ENCODE results near the gene ITPKC.

ITPKC gene

GRCh38 chr19:40714441-40715299 lies 2.2 kb upstream of the ITPKC start:
- DNase-seq (ENCODE audit: low read depth): peak; percentile 90
- H3K4me3 ChIP-seq (ENCODE audit: low read length): peak overlapping the region; percentile 73
- 0 out of 2 replicates have a peak, but pooled peaks have one; percentile 4 for TF ChIP-seq CTCF (conservative IDR thresholded peaks at IDR 0.05; ENCODE audit: low read length)

GRCh38 chr19:40716031-40716481 lies 856 bp upstream of the ITPKC start:
- DNase-seq (ENCODE audit: low read depth): no peak

GRCh38 chr19:40717325-40717879 lies 490 bp downstream of the ITPKC start:
- H3K4me3 ChIP-seq (ENCODE audit: low read length): peak overlapping the region; percentile 94
- TF ChIP-seq CTCF (conservative IDR thresholded peaks at IDR 0.05; ENCODE audit: low read length): no peak
- no peak for DNase-seq (ENCODE audit: low read depth)

More at GRCh38 chr19:40716031-40716481, 856 bp upstream of the ITPKC start:
- TF ChIP-seq CTCF (conservative IDR thresholded peaks at IDR 0.05; ENCODE audit: low read length): no peak
- peak overlapping the region; percentile 94 for H3K4me3 ChIP-seq (ENCODE audit: low read length)

- H3K4me3 ChIP-seq (ENCODE audit: low read length): peak overlapping the region; percentile 94
- DNase-seq (ENCODE audit: low read depth): peak; percentile 18
- TF ChIP-seq CTCF (conservative IDR thresholded peaks at IDR 0.05; ENCODE audit: low read length): no peak
Observed at GRCh38 chr19:40717880-40718773, 1.2 kb downstream of the ITPKC start.

GRCh38 chr19:40718774-40719391 lies 2.0 kb downstream of the ITPKC start:
- peak; percentile 31 for DNase-seq (ENCODE audit: low read depth)
- TF ChIP-seq CTCF (conservative IDR thresholded peaks at IDR 0.05; ENCODE audit: low read length): no peak
- peak overlapping the region; percentile 94 for H3K4me3 ChIP-seq (ENCODE audit: low read length)

- no peak for DNase-seq (ENCODE audit: low read depth)
- peak overlapping the region; percentile 94 for H3K4me3 ChIP-seq (ENCODE audit: low read length)
- no peak for TF ChIP-seq CTCF (conservative IDR thresholded peaks at IDR 0.05; ENCODE audit: low read length)
Observed at GRCh38 chr19:40719414-40719894, 2.5 kb downstream of the ITPKC start.

Measured in AG10803 (cell line).